Epithelial cell of alveolus of lung (primary cell): ENCODE measurements around the gene COPS8. TPM values are rescaled to one million over a fixed set of nuclear protein-coding genes. Genes with fewer than 3 reads are reported as not detected.

ENCODE experiments used
- total RNA-seq: library from RNA; depleted of rRNA; stranded (reverse); fragments of >200 nt; gene quantifications from 2 replicates; pipeline ENCODE4 v1.2.1, GENCODE V29; 2015

COPS8 gene
- 134 and 142 TPM in 2 replicates for total RNA-seq

DNA sequence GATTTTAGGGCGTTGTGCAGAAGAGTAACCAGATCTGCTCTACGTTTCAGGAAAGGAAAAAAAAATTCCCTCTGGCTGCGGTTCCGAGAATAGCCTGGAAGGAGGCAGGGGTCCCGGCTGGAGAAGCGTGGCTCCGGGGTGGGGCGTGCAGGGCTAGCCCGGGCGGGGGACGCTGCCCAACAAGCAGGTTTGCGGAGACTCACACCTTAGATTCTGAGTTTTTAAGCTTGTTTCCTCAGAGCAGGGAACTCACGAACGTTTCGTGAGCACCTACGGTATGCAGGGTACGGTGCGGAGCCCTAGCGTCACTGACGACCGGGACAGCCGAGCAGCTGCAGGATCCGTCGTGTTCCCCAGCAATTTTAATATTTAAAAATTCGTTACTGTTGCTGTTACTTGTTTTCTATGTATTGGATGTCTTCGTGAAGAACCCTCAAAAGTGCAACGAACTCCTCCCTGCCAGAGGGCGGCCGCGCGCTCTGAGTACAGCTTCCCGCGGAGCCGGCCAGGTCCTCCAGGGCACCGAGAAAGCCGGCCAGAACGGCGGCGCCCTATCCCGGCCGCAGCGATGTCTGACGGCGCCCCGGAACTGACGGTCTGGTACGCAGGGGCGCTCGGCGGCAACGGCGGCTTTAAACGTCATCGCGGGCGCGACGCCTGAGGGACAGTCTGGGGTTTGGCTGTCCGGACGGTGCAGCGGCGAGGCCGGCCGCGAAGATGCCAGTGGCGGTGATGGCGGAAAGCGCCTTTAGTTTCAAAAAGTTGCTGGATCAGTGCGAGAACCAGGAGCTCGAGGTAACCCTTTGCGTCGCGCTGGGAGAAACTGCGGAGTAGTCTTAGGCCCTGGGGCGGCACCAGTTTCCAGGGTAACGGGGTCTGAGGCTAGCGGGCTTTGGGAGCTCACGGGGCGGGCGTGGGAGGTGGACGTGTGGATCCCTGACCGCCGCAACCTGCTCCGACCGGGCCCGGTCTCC is at the start of gene COPS8:
Gene COPS8 (plus strand): TSS at position 642 of the 974 bp plus-strand sequence. CDS start 76 bp downstream, at position 718.

